Measurements from ENCODE around the gene FOXD4L6.
"Not testable (repeated sequence)": the region's sequence is repeated elsewhere in the genome, so short reads cannot be mapped to it uniquely, and the experiment has no call there.

DNA sequence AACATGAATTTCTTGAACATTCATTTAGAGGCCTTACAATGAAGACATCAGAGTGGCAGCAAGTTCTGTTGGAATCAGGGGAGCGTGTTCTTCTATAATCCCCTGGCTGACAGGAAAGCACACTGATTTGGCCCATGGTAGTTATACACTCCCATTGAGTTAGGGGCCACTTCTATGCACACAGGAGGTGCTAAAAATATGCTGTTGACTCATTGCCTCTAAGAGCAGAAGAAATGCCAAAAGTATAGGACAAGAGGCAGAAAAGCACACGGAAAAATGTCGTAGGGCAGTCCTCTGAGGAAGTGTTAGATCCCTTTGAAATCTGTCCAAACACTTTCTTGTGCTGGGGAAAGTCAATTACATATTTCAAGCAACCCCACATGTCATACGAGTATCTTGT, 49.0 kb downstream of the FOXD4L6 start:
- TF ChIP-seq POLR2AphosphoS5, POLR2A (IDR thresholded peaks at IDR 0.05): not testable (repeated sequence)
